ENCODE measurements around the gene PIGV. TPM values are rescaled to one million over a fixed set of nuclear protein-coding genes. Genes with fewer than 3 reads are reported as not detected.
A peak's percentile ranks its signal among the peaks of the same experiment; 100 is the strongest.

The PIGV gene
- total RNA-seq, 4 donors from 2014 or later, result 13.7 to 30.0 (median 15.5) TPM

GRCh38 chr1:26829184-26829911, 41.6 kb downstream of the PIGV start:
- Histone ChIP-seq H3K36me3 (peaks cover 0 to 30% of the 10 kb centered on the region in 2 donors), H3K27me3 (no peaks in the 10 kb centered on the region), H3K4me3 (no peak overlapping the region), H3K4me1 (peaks cover 0 to 41% (median 15%) of the 10 kb centered on the region in 3 donors), H3K9me3 (no peaks in the 10 kb centered on the region), H3K27ac (peak overlapping the region in 1 of 4 donors; percentile 81)
- ATAC-seq, result no peak
- TF ChIP-seq CTCF (IDR thresholded peaks at IDR 0.05) (no peak), POLR2AphosphoS5 (IDR thresholded peaks at IDR 0.05) (no peak), POLR2A (IDR thresholded peaks at IDR 0.05) (no peak), EP300 (IDR thresholded peaks at IDR 0.05) (no peak)
- 78 to 81% methylated on average over 6 of the region's 6 CpGs for WGBS, 2 donors (ENCODE audit: low coverage in 1 of 2)

GRCh38 chr1:26831059-26831458, 43.3 kb downstream of the PIGV start:
- WGBS, 2 donors (ENCODE audit: low coverage in 1 of 2), result 83 to 84% methylated on average over 1 to 2 of the region's 3 CpGs
- no peak overlapping the region for H3K4me3 ChIP-seq
- peaks cover 0 to 36% (median 15%) of the 10 kb centered on the region in 3 donors for H3K4me1 ChIP-seq
- peaks cover 0 to 47% of the 10 kb centered on the region in 2 donors for H3K36me3 ChIP-seq
- no peak overlapping the region for H3K27ac ChIP-seq
- TF ChIP-seq POLR2AphosphoS5 (IDR thresholded peaks at IDR 0.05) (no peak), POLR2A (IDR thresholded peaks at IDR 0.05) (no peak), CTCF (IDR thresholded peaks at IDR 0.05) (no peak), EP300 (IDR thresholded peaks at IDR 0.05) (no peak)
- no peaks in the 10 kb centered on the region for H3K9me3 ChIP-seq
- H3K27me3 ChIP-seq, result no peaks in the 10 kb centered on the region
- no peak for ATAC-seq

GRCh38 chr1:26831546-26832248, 43.9 kb downstream of the PIGV start:
- Histone ChIP-seq H3K4me3 (no peak overlapping the region), H3K36me3 (peaks cover 0 to 52% of the 10 kb centered on the region in 2 donors), H3K27me3 (no peaks in the 10 kb centered on the region), H3K9me3 (no peaks in the 10 kb centered on the region), H3K27ac (no peak overlapping the region), H3K4me1 (peaks cover 0 to 33% (median 15%) of the 10 kb centered on the region in 3 donors)
- no peak for TF ChIP-seq CTCF (IDR thresholded peaks at IDR 0.05)
- TF ChIP-seq POLR2AphosphoS5 (IDR thresholded peaks at IDR 0.05), result no peak
- no peak for TF ChIP-seq POLR2A (IDR thresholded peaks at IDR 0.05)
- TF ChIP-seq EP300 (IDR thresholded peaks at IDR 0.05), result no peak
- no peak for ATAC-seq
- WGBS, 2 donors (ENCODE audit: low coverage in 1 of 2), result 58 to 83% methylated on average over 3 of the region's 3 CpGs

- Histone ChIP-seq H3K9me3 (no peaks in the 10 kb centered on the region), H3K27me3 (no peaks in the 10 kb centered on the region), H3K27ac (no peak overlapping the region), H3K4me3 (no peak overlapping the region), H3K36me3 (peaks cover 0 to 58% of the 10 kb centered on the region in 2 donors), H3K4me1 (peaks cover 0 to 28% (median 13%) of the 10 kb centered on the region in 3 donors)
- no peak for TF ChIP-seq EP300 (IDR thresholded peaks at IDR 0.05)
- no peak for ATAC-seq
- WGBS, 2 donors (ENCODE audit: low coverage in 1 of 2), result 70 to 72% methylated on average over 3 to 5 of the region's 16 CpGs
Measured at GRCh38 chr1:26832249-26832960, 44.7 kb downstream of the PIGV start.
